HEK293T (cell line): ENCODE measurements around the gene CNIH3.

ENCODE experiments used
- ARNT ChIP-seq: fragments of 450-650 bp; IDR thresholded peaks from 2 replicates; pipeline ENCODE4 v1.6.1; 2017; ENCODE audit warnings: mild to moderate bottlenecking
- CTBP1 ChIP-seq: fragments of 450-650 bp; IDR thresholded peaks from 2 replicates; pipeline ENCODE4 v1.6.1; 2016; ENCODE audit warnings: borderline replicate concordance
- ELF4 ChIP-seq: fragments of 450-650 bp; IDR thresholded peaks from 2 replicates; pipeline ENCODE4 v1.6.1; 2017; ENCODE audit warnings: antibody characterized with exemption
- FOXK2 ChIP-seq: fragments of 450-650 bp; IDR thresholded peaks from 2 replicates; pipeline ENCODE4 v1.6.1; 2016; ENCODE audit warnings: mild to moderate bottlenecking
- FOXM1 ChIP-seq: fragments of 450-650 bp; IDR thresholded peaks from 2 replicates; pipeline ENCODE4 v1.6.1; 2017; ENCODE audit warnings: mild to moderate bottlenecking, borderline replicate concordance
- L3MBTL2 ChIP-seq: fragments of 450-650 bp; conservative IDR thresholded peaks from 2 replicates; pipeline ENCODE4 v1.6.1; 2016; ENCODE audit warnings: mild to moderate bottlenecking

DNA sequence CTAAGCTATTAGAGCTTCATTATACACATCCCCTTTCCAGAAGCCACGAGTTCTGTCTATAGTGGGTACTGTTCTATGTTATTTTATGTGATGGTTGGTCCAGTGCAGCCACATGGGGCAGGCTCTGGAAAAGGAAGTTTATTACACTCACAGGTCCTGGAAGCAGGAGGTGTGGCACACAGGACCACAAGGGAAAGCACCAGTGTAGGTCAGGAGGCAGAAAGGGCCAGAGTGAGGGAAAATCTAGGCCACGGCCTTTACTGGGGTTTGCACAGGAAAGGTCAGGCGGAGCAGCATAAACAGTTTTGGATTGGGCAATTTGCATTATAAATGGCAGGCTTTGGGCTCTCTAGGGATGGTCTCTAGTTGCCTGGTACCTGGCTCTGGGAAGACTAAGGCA, 21.8 kb upstream of the CNIH3 start:
- TF ChIP-seq L3MBTL2 (no peak), CTBP1 (no peak), ELF4 (no peak), FOXK2 (no peak), ARNT (no peak), FOXM1 (no peak)
